NCI-H2196 (cell line): ENCODE measurements around the gene TNS3.

ENCODE experiments used
- DNase-seq: peaks from one replicate; lab custom pipeline; 2025; ENCODE audit not compliant: unreplicated experiment; lab: John Stamatoyannopoulos, UW

TNS3 gene

DNA sequence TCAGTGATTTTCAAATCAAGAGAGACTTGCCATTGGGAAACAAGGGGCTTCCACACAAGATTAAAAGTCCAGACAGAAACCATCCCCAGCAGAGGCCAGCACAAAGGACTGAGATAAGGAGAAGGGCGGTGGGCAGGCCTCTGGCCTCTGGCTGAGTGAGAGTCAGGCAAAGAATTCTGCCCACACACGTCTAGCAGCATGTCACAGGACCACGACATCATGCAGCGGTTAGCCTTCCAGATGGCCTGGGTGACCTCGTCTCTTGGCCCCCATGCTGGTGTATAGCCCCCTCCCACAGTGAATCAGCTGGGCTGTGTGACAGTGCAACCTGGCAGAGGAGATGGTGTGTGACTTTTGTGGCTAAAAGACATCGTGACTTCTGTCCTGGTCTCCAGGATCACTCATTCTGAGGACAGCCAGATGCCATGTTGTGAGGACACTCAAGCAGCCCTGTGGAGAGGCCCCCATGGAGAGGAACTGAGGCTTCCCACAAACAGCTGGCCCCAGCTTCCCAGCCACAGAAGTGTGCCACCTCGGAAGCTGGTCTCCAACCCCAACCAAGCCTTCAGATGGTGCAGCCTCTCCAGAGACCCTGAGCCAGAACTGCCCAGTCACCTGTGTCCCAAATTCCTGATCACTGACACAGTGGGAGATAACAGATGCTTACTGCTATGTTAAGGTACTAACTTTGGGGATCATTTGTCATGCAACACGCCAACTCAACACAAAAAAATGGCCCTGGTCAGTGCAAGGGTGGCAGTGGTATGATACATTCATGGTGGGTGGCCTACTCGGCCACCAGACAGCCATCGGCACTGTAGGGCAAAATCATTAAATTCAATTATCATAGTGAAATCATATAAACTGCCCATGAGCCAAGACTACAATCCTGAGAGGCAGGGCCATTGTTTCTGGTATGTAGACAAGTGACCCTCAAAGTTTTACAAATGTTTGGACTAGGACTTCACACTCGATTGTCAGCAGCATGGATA, 73.2 kb downstream of the TNS3 start:
- no peak for DNase-seq

GRCh38 chr7:47507522-47507921, 74.4 kb downstream of the TNS3 start:
- no peak for DNase-seq

DNA sequence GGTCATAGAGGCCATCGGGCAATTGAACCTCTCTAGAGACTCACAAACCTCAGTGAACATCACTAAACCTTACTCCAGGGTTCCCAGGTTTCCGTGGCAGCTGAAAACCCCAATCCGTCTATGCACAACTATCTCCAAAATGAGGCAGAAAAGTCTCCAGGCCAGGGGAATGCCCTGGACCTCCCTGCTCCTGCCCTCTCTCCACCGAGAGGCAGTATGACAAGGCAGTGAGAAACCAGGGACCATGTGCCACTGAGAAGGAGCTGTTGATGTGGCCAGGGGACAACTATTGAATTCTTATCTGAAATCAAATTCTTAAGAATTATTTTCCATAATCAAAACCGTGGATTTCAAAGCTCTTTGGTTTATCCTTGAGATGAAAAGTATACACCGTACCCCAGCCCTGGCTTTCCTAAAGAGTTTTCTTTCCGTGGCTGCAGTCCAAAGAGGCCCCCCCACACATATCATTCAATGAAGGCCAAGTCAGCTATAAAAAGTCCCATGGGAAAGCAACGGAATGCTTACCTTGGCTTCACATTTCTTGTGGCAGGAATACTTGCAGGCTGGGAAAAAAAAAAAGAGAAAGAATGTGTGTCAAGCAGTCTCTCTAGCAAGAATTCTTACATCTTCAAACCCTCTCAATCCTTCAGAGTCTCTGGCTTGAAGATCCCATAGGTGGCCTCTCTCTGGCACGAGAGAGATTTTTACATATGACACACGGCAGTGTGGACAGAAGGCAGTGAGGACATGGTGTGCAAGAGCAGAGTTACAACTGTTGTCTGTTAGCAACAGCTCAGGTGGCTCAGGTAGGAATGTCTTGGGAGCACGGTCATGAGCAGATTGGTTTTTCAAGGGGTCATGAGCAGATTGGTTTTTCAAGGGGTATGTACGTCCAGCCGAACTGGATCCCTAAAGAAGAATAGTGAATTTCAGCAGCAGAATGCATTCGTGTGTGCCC, 75.2 kb downstream of the TNS3 start:
- DNase-seq, result no peak

DNA sequence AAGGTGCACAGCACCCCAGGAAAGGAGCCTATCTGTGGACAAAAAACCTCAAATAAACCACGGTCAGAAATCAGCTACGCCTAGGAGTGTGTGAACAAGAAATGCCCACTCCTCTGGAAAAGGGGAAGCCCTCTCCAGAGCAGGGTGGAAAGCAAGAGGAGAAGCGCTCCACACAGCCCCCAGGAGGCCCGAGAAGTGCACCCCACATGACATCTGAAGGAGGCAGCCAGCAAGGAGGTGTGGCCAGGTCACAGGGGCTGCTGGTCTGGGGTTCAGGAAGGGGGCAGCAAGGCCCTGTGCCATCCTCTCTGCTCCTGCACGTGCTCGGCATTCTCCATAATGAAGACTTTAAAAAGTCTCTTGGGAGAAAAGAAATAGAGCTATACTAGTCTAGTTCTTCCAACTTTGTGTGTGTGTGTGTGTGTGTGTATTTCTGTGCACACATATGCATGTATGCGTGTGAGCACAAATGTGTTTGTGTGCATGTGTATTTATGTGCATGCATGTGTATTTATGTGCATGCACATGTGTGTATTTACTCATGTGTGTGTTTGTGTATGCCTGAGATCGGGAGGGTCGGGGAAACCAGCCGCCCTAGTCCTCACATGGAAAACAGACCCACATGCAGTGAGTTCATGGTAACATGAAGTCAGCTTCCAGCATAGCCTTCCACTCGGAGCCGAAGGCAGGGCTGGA, 76.5 kb downstream of the TNS3 start:
- DNase-seq, result no peak

DNA sequence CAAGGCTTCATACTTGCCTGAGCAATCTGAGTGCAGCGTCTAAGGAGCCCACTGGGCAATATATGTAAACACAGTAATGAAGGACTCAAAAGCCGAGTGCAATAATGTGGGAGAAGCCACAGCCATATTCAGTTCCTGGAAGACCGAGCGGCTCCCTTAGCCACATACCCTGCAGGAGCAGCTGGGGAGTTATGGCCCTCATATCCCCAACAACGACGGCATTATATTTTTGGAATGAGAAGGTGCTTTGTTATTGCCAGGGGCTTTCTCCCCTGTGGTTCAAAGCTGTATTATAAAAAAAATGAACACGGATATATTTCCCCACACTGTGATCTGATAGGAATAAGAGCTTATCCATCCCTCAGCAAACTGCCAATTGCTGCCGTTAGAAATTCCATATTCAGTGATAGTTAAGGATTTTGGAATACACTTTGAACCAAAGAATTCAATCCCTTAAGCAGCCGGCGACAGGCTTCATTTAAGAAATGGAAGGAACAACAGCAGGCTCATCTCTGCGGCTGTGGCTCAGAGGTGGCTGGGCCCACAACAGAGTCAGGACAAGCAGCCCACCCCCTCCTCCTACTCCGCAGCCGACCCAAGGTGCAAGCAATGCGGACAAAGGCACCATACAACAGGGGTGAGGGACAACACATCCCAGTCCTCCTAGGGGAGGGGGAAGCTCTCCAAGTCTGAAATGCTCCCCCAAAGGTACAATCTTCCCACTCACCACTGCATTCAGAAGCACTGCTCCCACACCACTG, 77.2 kb downstream of the TNS3 start:
- no peak for DNase-seq

DNA sequence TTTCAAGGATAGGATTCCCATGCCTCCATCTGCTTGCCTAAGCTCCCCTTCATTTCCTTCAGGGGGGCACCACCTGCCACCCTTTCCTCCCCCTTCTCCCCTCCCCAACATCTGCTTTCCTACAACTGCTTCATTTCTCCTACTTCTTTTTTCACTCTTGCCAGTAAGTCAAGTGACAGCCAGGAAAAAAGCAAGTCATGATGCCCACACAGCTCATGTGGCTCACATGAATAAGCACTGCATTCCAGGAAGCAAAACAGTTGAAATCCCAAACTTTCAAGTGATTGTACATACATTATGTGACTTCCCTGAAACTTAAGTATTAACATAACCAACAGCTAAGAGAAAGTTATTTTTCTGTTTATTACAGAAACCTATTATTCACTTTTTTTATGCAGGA, 78.6 kb downstream of the TNS3 start:
- DNase-seq, result no peak

GRCh38 chr7:47502240-47502877, 79.6 kb downstream of the TNS3 start:
- no peak for DNase-seq

DNA sequence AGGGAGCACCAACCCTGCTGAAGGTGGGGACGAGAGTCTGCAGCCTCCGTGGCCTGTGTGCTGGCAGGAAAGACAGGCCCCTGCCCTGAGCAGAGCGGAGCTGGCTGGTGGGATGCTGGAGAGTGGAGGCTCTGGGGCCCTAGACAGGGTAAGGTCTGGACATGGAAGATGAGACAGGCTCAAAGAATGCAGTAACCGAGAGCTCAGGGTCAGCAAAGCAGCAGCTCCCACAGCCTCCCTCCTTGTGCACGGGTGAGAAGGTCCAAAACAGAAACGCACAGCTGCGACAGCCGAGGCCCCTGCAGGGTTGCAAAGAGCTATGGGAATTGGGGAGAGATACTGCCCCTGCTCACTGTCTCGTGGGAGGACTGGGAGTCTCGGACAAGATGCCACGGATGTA, 80.5 kb downstream of the TNS3 start:
- DNase-seq, result no peak

DNA sequence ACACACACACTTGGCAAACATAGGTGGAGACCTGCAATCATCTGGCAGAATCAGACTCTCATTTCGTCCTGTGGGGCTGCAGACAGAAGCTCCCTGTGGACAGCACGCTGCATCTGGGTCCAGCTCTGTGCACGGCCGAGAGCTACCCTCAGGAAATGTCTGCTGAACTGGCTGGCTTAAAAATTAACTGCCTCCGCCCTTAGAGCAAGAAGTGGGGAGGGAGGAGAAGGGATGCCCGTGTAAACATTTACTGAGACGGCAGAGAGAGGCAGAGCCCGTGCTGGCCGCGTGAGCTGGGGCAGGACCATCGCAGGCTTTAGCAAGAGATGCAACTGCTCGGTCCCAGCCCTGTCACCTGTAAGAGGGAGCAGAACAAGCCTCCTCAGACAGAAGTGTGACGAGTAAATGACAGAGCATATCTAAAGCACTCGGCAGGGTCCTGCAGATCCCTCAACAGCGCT, 81.8 kb downstream of the TNS3 start:
- DNase-seq, result no peak

- DNase-seq, result no peak
Observed at GRCh38 chr7:47498229-47499056, 83.5 kb downstream of the TNS3 start.

DNA sequence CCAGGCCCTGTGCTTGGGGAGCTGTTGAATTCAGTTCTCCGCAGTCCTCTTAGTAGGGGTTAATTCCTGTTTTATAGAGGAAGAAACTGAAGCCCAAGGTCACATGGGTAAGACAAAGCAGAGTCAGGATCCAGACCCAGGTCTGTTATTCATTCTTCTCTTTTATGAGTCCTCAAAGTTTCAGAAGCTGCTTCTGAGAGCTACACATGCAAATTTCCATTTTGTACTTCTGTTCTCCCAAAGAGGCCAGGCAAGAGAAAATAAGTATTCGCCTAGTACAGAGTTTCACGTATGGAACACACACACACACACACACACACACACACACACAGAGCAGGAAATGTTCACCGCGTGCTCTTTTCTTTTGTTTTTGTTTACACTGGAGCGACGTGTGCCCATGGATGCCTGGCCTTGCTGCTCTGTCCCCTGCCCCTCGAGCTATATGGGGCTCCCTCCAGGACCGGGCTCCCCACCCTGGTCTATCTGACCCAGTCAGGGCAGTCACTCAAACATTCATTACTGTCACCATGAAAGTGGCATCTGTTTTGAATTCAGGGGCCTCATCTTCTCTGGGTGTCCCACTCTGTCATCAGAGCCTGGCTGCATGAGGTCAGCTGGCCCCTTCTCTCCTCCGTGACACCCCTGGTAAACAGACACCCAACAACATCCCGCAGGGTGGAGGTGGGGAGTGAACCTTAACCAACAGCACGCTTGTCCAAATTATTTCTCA, 84.4 kb downstream of the TNS3 start:
- DNase-seq, result no peak

DNA sequence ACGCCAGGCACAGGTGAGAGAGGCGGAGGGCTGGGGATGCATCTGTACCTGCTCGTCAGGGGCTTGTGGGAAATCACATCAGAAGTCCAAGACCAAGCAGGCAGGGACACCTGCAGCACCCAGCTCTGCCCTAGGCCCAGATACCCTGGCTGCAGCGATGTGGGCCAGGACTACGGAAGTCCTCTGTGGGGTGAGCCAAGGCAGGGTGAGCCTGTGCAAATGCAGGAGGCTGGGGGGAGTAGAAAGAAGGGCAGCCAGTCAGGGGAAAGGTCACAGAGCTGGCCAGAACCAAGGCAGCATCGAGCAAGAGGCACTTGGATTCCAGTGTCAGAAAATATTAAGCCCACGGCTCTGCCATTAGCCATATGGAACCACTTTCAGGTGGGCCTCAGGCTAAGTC, 85.2 kb downstream of the TNS3 start:
- DNase-seq, result no peak

DNA sequence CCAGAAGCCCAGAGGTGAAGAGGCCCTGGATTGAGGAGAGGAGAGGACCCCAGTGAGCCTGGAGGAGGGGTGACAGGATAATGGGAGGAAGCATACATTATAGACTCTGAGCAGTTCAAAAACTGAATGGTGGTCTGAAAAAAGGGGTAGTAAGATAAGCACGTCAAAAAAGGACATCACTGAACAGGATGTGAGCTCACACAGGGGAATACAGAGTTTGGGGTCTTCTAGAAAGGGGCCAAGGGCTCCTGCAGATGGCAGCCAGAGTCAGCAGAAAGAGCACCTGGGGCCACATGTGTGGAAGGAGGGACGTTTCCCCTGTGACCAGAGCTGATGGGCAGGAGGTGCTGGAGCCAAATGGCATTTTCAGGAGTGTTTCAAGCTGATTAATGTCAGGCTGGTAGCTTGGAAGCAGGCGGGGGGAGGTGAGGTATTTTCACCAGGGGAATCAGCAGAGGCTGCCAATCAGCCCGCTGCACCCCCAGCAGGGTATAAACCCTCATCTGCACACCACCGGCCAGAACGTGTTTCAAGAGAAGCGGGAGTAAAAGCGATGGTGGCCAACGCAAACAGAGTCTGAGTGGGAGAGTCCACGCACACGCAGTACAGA, 85.8 kb downstream of the TNS3 start:
- DNase-seq, result no peak

GRCh38 chr7:47493976-47494911, 87.7 kb downstream of the TNS3 start:
- DNase-seq, result no peak

DNA sequence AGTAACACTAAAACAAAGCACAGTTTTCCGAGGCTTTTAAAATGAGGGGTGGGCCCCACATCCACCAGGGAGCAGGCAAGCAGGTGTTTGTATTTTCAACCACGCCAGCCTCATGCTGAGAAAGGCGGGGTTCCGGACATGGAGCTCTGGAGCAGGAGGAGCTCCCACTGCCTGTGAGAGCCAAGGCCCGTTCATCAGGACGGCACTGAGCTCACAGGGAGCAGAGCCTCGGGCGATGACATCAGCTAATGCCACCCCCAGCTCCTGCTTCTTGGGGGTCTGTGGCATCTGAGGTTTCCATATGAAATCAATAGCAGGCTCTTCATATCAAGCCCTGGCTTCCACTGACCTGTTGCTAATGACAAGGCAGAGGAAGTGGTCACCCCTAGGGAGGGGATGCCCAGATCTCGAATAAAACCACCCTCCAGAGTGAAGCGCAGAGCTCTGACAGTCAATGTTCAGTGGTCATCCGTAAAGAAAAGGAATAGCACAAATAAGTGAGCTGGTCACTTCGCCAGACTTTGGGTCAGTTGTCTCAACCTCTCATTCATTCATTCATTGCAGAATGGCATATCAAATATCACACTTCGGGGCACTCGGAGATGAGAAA, 89.1 kb downstream of the TNS3 start:
- no peak for DNase-seq

DNA sequence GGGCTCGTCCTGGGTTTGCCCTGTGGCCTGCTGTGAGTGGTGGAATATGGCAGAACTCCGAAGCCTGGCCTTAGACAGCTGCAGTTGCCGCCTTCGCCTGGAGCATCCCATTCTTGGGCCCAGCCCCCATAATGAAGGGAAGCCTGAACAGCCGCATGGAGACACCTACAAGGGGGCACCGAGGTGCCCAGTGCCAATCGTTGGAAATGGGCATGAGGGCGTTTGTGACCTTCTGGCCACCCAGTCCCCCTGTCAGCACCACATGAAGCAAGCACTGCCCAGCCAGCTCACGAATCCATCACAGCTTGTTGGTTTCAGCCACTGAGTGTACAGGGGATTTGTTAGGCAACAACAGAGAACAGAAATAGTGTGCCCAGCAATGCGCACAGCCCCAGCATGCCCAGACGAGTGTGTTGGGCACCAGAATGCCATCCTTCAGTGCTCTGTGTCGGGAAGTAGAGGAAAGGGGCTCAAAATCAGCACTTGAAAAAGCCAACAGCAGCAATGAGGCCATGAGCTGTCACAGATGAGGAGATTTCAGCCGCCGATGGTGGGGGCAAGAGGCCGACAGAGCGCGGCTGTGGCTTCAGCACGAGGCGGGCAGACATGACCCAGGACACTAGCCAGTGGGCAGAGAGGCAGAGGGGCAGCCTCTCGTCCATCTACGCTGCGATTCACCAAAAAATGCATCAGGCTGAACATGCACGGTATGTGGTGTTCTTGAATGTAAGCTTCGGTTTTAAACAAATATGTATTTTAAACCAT, 91.2 kb downstream of the TNS3 start:
- no peak for DNase-seq
